ENCODE data around the gene RALGAPA1.

The RALGAPA1 gene

GRCh38 chr14:35495278-35495677, 313.8 kb downstream of the RALGAPA1 start:
- Histone ChIP-seq H3K27ac (replicated peaks) (no peak overlapping the region), H3K4me3 (replicated peaks; ENCODE audit: insufficient read depth, low read length) (no peak overlapping the region), H3K27me3 (ENCODE audit: insufficient read depth, poor library complexity, severe bottlenecking) (no peaks in the 10 kb centered on the region)
- TF ChIP-seq CTCF (IDR thresholded peaks at IDR 0.05; ENCODE audit: insufficient read depth, low read length) (no peak), GABPA (IDR thresholded peaks at IDR 0.05; ENCODE audit: low read depth) (no peak), SPI1 (IDR thresholded peaks at IDR 0.05; ENCODE audit: borderline replicate concordance, low read depth) (no peak), REST (IDR thresholded peaks at IDR 0.05; ENCODE audit: insufficient replicate concordance, low read depth) (no peak), POLR2AphosphoS5 (IDR thresholded peaks at IDR 0.05; ENCODE audit: low read depth) (no peak)
- no peak for DNase-seq (ENCODE audit: low read depth in 1 of 2, low spot score in 1 of 2)

GRCh38 chr14:35492569-35493014, 316.5 kb downstream of the RALGAPA1 start:
- Histone ChIP-seq H3K27me3 (ENCODE audit: insufficient read depth, poor library complexity, severe bottlenecking) (no peaks in the 10 kb centered on the region), H3K4me3 (replicated peaks; ENCODE audit: insufficient read depth, low read length) (no peak overlapping the region), H3K27ac (replicated peaks) (no peak overlapping the region)
- TF ChIP-seq REST (IDR thresholded peaks at IDR 0.05; ENCODE audit: insufficient replicate concordance, low read depth) = no peak
- DNase-seq (ENCODE audit: low read depth in 1 of 2, low spot score in 1 of 2) = no peak
